ENCODE measurements around the gene ABTB2.

ABTB2 gene

GRCh38 chr11:34213366-34213765 lies 144.4 kb downstream of the ABTB2 start:
- DNase-seq (ENCODE audit: low read depth), result no peak
- no peak for TF ChIP-seq CTCF (conservative IDR thresholded peaks at IDR 0.05; ENCODE audit: low read depth, low read length)
- no peak overlapping the region for H3K4me3 ChIP-seq (ENCODE audit: low read length)

GRCh38 chr11:34212566-34212965 lies 145.2 kb downstream of the ABTB2 start:
- TF ChIP-seq CTCF (conservative IDR thresholded peaks at IDR 0.05; ENCODE audit: low read depth, low read length), result no peak

GRCh38 chr11:34209809-34210208 lies 148.0 kb downstream of the ABTB2 start:
- DNase-seq (ENCODE audit: low read depth), result no peak
- TF ChIP-seq CTCF (conservative IDR thresholded peaks at IDR 0.05; ENCODE audit: low read depth, low read length), result no peak
- H3K4me3 ChIP-seq (ENCODE audit: low read length), result no peak overlapping the region

More at GRCh38 chr11:34212566-34212965, 145.2 kb downstream of the ABTB2 start:
- DNase-seq (ENCODE audit: low read depth), result no peak
- no peak overlapping the region for H3K4me3 ChIP-seq (ENCODE audit: low read length)

- no peak overlapping the region for H3K4me3 ChIP-seq (ENCODE audit: low read length)
- TF ChIP-seq CTCF (conservative IDR thresholded peaks at IDR 0.05; ENCODE audit: low read depth, low read length), result no peak
- no peak for DNase-seq (ENCODE audit: low read depth)
These were observed 149.3 kb downstream of the ABTB2 start for GRCh38 chr11:34208266-34209135.

GRCh38 chr11:34207487-34208180 lies 150.2 kb downstream of the ABTB2 start:
- no peak for DNase-seq (ENCODE audit: low read depth)
- no peak overlapping the region for H3K4me3 ChIP-seq (ENCODE audit: low read length)
- TF ChIP-seq CTCF (conservative IDR thresholded peaks at IDR 0.05; ENCODE audit: low read depth, low read length), result no peak

GRCh38 chr11:34206407-34207300 lies 151.2 kb downstream of the ABTB2 start:
- no peak for TF ChIP-seq CTCF (conservative IDR thresholded peaks at IDR 0.05; ENCODE audit: low read depth, low read length)
- no peak overlapping the region for H3K4me3 ChIP-seq (ENCODE audit: low read length)
- DNase-seq (ENCODE audit: low read depth), result no peak
